DOHH2 (cell line): Measurements from ENCODE around the gene TMEM114.

ENCODE experiments used
- H3F3A ChIP-seq: fragments of 200-600 bp; sonication (generic), shearing (Covaris generic); 2 replicates; pipeline ENCODE4 v1.6.0; 2016; ENCODE audit warnings: antibody characterized with exemption, mild to moderate bottlenecking; ENCODE audit not compliant: control insufficient read depth, insufficient read depth
- H3K27ac ChIP-seq: fragments of 200-600 bp; sonication (generic); 2 replicates; pipeline ENCODE4 v1.5.1; 2014; ENCODE audit warnings: low read depth, mild to moderate bottlenecking, low read length, moderate library complexity
- H3K27me3 ChIP-seq: fragments of 200-600 bp; sonication (generic); 2 replicates; pipeline ENCODE4 v1.6.1; 2014; ENCODE audit warnings: mild to moderate bottlenecking, low read length, mixed read lengths; ENCODE audit not compliant: control insufficient read depth
- H3K36me3 ChIP-seq: fragments of 200-600 bp; sonication (generic); 2 replicates; pipeline ENCODE4 v1.6.1; 2014; ENCODE audit warnings: mild to moderate bottlenecking, low read length, moderate library complexity, mixed read lengths; ENCODE audit not compliant: control insufficient read depth
- H3K4me1 ChIP-seq: fragments of 200-600 bp; sonication (generic); 2 replicates; pipeline ENCODE4 v1.6.1; 2014; ENCODE audit warnings: mild to moderate bottlenecking, low read length, mixed read lengths; ENCODE audit not compliant: control insufficient read depth
- H3K4me2 ChIP-seq: fragments of 200-600 bp; sonication (generic); 2 replicates; pipeline ENCODE4 v1.6.0; 2014; ENCODE audit warnings: mild to moderate bottlenecking, low read length, moderate library complexity
- H3K4me3 ChIP-seq: fragments of 200-600 bp; sonication (generic); 2 replicates; pipeline ENCODE4 v1.5.1; 2014; ENCODE audit warnings: mild to moderate bottlenecking, low read length, mixed read lengths
- H3K79me2 ChIP-seq: fragments of 200-600 bp; sonication (generic); 2 replicates; pipeline ENCODE4 v1.6.1; 2014; ENCODE audit warnings: mild to moderate bottlenecking, low read length, mixed read lengths; ENCODE audit not compliant: control insufficient read depth
- H3K9me2 ChIP-seq: fragments of 200-600 bp; sonication (generic); replicated peaks from 2 replicates; pipeline ENCODE4 v1.6.1; 2014; ENCODE audit warnings: mild to moderate bottlenecking, low read length, mixed read lengths; ENCODE audit not compliant: control insufficient read depth
- H3K9me3 ChIP-seq: fragments of 200-600 bp; sonication (generic); 2 replicates; pipeline ENCODE4 v1.6.1; 2014; ENCODE audit warnings: antibody characterized with exemption, low read length, mixed read lengths; ENCODE audit not compliant: control insufficient read depth, insufficient read depth
- H4K20me1 ChIP-seq: fragments of 200-600 bp; sonication (generic); 2 replicates; pipeline ENCODE4 v1.6.0; 2014; ENCODE audit warnings: low read depth, mild to moderate bottlenecking, antibody characterized with exemption, low read length, moderate library complexity; ENCODE audit not compliant: control insufficient read depth, insufficient read depth
- EZH2phosphoT487 ChIP-seq: fragments of 200-600 bp; sonication (generic); IDR thresholded peaks from 2 replicates; pipeline ENCODE4 v1.6.1; 2017; ENCODE audit warnings: borderline replicate concordance, mild to moderate bottlenecking, antibody characterized with exemption, low read length, moderate library complexity, mixed read lengths
- TF ChIP-seq, protein P1 (sequence below): fragments of 200-600 bp; sonication (generic); IDR thresholded peaks from one replicate; pipeline ENCODE4 v1.5.1; 2014; ENCODE audit warnings: antibody characterized with exemption, mild to moderate bottlenecking, low read depth, low read length; ENCODE audit not compliant: poor library complexity, severe bottlenecking

TMEM114 gene

DNA sequence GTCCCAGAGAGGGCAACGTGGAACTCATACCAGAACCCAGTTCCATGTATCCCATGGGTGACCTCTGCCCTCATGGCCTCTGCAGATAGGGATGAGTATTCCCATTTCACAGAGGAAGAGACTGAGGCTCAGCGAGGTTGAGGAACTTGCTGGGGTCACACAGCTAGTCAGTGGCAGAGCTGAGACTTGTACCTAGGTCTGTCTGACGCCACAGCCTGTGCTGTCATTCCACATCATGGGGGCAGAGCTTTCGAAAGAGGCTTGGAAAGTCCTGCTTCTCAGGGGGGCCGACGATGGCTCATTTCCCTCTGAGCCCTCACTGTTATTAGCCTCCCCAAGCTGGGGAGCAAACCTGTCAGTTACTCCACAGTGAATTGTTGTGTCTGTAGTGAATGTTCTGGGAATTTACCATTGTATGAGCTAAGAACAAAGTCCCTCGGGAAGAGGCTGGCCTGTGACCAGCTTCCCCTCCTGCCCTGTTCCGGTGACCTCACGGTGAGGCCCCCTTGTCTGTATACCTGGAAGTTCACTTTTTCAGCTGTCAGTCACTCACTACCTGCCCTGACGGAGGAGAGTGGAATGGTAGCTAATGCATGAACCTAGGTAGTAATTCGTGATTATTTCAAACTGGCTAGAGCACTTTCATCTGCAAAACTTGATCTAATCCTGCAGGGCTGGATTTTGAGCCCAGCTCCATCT lies 40.1 kb upstream of the TMEM114 start:
- Histone ChIP-seq H4K20me1 (no peaks in the 10 kb centered on the region; the same call in 1 of the 2 replicates), H3K36me3 (peaks cover 87% of the 10 kb centered on the region)

DNA sequence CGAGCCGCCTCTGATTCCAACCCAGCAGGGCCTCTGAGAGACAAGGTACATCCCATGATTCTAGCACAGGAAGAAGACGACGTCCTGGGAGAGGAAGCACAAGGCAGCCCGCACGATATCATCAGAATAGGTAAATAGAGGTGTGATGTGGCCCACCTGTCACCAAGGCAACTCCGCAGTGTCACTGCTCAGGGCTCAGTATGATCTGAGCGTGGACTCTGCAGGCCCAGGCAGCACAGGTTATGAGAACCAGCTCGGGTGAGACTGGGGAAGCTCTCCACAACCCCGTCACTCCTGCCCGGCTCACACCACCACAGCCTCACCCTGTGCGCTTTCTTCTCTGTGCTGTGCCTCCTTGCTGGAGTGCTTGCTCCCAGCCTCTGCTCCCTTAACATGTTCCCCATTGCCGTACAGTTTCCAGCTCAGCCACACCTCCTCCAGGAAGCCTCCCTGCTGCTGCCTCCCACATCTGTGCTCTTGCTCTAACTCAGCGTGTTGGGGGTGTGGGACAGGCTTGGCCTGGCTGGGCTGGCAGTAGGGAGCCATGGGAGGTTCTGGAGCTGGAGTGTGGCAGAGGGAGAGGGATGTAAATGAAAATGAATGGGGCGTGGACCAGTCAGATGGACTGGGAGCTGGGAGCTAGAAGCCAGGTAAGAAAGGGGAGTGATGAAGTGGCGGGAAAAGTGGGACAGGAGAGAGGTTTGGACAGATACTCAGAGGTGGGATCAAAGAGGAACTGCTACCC lies 38.8 kb upstream of the TMEM114 start:
- H3K4me1 ChIP-seq: no peaks in the 10 kb centered on the region
- no peaks in the 10 kb centered on the region; the same call in 1 of the 2 replicates for H4K20me1 ChIP-seq
- peaks cover 80% of the 10 kb centered on the region for H3K36me3 ChIP-seq

More for the DNA sequence above, 40.1 kb upstream of the TMEM114 start:
- no peaks in the 10 kb centered on the region for H3K9me3 ChIP-seq
- no peak overlapping the region for H3K27ac ChIP-seq
- H3F3A ChIP-seq: no peaks in the 10 kb centered on the region
- TF ChIP-seq, protein P1, sequence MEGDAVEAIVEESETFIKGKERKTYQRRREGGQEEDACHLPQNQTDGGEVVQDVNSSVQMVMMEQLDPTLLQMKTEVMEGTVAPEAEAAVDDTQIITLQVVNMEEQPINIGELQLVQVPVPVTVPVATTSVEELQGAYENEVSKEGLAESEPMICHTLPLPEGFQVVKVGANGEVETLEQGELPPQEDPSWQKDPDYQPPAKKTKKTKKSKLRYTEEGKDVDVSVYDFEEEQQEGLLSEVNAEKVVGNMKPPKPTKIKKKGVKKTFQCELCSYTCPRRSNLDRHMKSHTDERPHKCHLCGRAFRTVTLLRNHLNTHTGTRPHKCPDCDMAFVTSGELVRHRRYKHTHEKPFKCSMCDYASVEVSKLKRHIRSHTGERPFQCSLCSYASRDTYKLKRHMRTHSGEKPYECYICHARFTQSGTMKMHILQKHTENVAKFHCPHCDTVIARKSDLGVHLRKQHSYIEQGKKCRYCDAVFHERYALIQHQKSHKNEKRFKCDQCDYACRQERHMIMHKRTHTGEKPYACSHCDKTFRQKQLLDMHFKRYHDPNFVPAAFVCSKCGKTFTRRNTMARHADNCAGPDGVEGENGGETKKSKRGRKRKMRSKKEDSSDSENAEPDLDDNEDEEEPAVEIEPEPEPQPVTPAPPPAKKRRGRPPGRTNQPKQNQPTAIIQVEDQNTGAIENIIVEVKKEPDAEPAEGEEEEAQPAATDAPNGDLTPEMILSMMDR: no peak
- no peaks in the 10 kb centered on the region for H3K27me3 ChIP-seq
- no peaks in the 10 kb centered on the region for H3K4me1 ChIP-seq
- H3K79me2 ChIP-seq: peaks cover 6% of the 10 kb centered on the region
- H3K4me3 ChIP-seq: no peak overlapping the region
- H3K9me2 ChIP-seq: no peaks in the 10 kb centered on the region
- no peak overlapping the region for H3K4me2 ChIP-seq

DNA sequence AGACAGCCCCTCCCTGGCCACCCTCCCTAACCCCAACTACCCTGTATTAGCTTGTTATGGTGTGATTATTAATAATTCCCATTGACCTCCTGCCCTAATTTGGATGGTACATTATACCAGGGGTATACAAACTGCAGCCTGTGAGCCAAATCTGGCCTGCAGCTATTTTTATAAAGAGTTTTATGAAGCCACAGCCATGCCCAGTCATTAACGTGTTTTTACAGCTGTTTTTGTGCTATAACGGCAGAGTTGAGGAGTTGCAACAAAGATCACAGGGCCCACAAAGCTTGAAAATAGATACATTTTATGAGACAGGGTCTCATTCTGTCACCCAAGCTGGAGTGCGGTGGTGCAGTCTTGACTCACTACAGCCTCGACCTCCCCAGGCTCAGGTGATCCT lies 37.1 kb upstream of the TMEM114 start:
- TF ChIP-seq, protein P1: no peak
- TF ChIP-seq EZH2phosphoT487: no peak
- Histone ChIP-seq H3K27me3 (no peaks in the 10 kb centered on the region), H4K20me1 (no peaks in the 10 kb centered on the region), H3K9me2 (no peaks in the 10 kb centered on the region), H3K36me3 (peaks cover 73% of the 10 kb centered on the region), H3K27ac (no peak overlapping the region), H3F3A (no peaks in the 10 kb centered on the region), H3K4me2 (no peak overlapping the region), H3K4me1 (peaks cover 15% of the 10 kb centered on the region), H3K4me3 (no peak overlapping the region), H3K9me3 (no peaks in the 10 kb centered on the region), H3K79me2 (peaks cover 30% of the 10 kb centered on the region)

More for the DNA sequence above, 38.8 kb upstream of the TMEM114 start:
- peaks cover 13% of the 10 kb centered on the region for H3K79me2 ChIP-seq
- TF ChIP-seq EZH2phosphoT487: no peak
- no peak overlapping the region for H3K4me3 ChIP-seq
- no peak overlapping the region for H3K4me2 ChIP-seq
- no peaks in the 10 kb centered on the region for H3F3A ChIP-seq
- H3K9me2 ChIP-seq: no peaks in the 10 kb centered on the region
- no peak overlapping the region for H3K27ac ChIP-seq
- no peaks in the 10 kb centered on the region for H3K9me3 ChIP-seq
- H3K27me3 ChIP-seq: no peaks in the 10 kb centered on the region

DNA sequence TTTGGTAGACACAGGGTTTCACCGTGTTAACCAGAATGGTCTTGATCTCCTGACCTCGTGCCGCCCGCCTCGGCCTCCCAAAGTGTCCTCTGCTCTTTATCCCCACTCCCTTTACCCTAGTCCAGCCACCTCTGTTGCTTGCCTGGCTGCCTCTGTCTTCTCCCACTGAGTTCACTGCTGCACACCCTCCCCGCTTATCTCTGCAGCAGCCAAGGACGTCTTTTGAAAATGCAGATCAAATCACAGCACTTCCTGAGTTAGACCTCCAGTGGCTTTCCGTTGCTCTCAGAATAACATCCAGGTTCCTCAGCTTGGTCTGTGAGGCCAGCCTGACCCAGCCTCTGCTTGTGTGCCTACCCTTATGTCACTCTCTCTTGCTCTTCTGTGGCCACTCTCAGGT lies 36.6 kb upstream of the TMEM114 start:
- Histone ChIP-seq H3K4me2 (no peak overlapping the region), H3K4me1 (peaks cover 15% of the 10 kb centered on the region), H3K9me3 (no peaks in the 10 kb centered on the region), H3K36me3 (peaks cover 68% of the 10 kb centered on the region), H3K27ac (no peak overlapping the region), H3K4me3 (no peak overlapping the region), H3K9me2 (no peaks in the 10 kb centered on the region), H4K20me1 (no peaks in the 10 kb centered on the region), H3F3A (no peaks in the 10 kb centered on the region), H3K79me2 (peaks cover 35% of the 10 kb centered on the region), H3K27me3 (no peaks in the 10 kb centered on the region)
- TF ChIP-seq, protein P1: no peak
- no peak for TF ChIP-seq EZH2phosphoT487
